AG09319 (cell line): ENCODE measurements around the gene FHIP1A.

ENCODE experiments used
- DNase-seq: peaks from one replicate; pipeline ENCODE4 v3.0.0-alpha.2; 2010; ENCODE audit warnings: low read depth; ENCODE audit errors: extremely low read depth
- TF ChIP-seq, protein P1 (sequence below): IDR thresholded peaks from 2 replicates; pipeline ENCODE4 v1.5.1; 2011; ENCODE audit warnings: low read depth, mild to moderate bottlenecking, inconsistent platforms, low read length, moderate library complexity

The FHIP1A gene

GRCh38 chr4:151407466-151408379 lies 1.3 kb upstream of the FHIP1A start:
- no peak for DNase-seq
- TF ChIP-seq, protein P1, sequence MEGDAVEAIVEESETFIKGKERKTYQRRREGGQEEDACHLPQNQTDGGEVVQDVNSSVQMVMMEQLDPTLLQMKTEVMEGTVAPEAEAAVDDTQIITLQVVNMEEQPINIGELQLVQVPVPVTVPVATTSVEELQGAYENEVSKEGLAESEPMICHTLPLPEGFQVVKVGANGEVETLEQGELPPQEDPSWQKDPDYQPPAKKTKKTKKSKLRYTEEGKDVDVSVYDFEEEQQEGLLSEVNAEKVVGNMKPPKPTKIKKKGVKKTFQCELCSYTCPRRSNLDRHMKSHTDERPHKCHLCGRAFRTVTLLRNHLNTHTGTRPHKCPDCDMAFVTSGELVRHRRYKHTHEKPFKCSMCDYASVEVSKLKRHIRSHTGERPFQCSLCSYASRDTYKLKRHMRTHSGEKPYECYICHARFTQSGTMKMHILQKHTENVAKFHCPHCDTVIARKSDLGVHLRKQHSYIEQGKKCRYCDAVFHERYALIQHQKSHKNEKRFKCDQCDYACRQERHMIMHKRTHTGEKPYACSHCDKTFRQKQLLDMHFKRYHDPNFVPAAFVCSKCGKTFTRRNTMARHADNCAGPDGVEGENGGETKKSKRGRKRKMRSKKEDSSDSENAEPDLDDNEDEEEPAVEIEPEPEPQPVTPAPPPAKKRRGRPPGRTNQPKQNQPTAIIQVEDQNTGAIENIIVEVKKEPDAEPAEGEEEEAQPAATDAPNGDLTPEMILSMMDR: no peak

- TF ChIP-seq, protein P1: no peak
- DNase-seq: no peak
Observed at GRCh38 chr4:151408380-151408629, 671 bp upstream of the FHIP1A start.

- DNase-seq: no peak
- TF ChIP-seq, protein P1: no peak
Observed at GRCh38 chr4:151409470-151410313, 716 bp downstream of the FHIP1A start.

GRCh38 chr4:151415978-151416377 lies 7.0 kb downstream of the FHIP1A start:
- DNase-seq: peak; percentile 27
- TF ChIP-seq, protein P1: no peak

- TF ChIP-seq, protein P1: no peak
- DNase-seq: no peak
Observed at GRCh38 chr4:151417164-151417571, 8.2 kb downstream of the FHIP1A start.

DNA sequence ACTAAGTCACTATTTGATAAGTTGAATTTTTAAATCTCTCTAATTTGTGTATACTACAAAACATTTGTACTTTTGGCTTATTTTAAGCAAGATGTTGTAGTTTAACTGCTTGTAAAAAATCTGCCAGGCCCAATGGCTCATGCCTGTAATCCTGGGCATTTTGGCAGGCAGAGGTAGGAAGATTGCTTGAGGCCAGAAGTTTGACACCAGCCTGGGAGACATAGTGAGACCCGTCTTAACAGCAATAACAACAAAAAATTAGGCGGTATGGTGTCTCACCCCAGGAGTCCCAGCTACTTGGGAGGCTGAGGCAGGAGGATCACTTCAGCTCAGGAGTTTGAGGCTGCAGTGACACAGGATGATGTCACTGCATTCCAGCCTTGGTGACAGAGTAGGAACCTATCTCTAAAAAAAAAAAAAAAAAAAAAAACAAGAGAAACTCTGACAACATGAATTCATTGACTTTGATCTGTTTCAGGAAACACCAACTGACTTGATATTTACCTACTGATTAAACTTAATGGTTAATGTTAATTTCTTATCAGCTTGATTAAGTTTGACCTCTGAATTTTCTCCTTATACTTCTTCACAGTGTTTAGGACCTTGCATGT lies 8.9 kb downstream of the FHIP1A start:
- TF ChIP-seq, protein P1: no peak
- no peak for DNase-seq
